Tibial nerve (tissue), 4 donors: ENCODE results near the gene SDHAF2. TPM values are rescaled to one million over a fixed set of nuclear protein-coding genes. Genes with fewer than 3 reads are reported as not detected.
"Not testable (repeated sequence)": the region's sequence is repeated elsewhere in the genome, so short reads cannot be mapped to it uniquely, and the experiment has no call there.

Source experiments
- DNase-seq, 2 donors: peaks; one replicate each; pipeline ENCODE4 v3.0.0-alpha.2; 2019; ENCODE audit warnings: low spot score in 2 of 2
- H3K27ac ChIP-seq, 4 donors: fragments of 200-600 bp; sonication (generic) in 3 of 4; one replicate each; pipeline ENCODE4 v1.5.1; 2017 to 2019; ENCODE audit warnings: mild to moderate bottlenecking in 1 of 4
- H3K27me3 ChIP-seq, 2 donors: fragments of 200-600 bp; sonication (generic) in 1 of 2; one replicate each; pipeline versions ENCODE4 v1.5.1 to v1.6.0; 2017 to 2019
- H3K36me3 ChIP-seq, 3 donors: fragments of 200-600 bp; sonication (generic); one replicate each; pipeline ENCODE4 v1.5.1; 2018 to 2019
- H3K4me1 ChIP-seq, 4 donors: fragments of 200-600 bp; sonication (generic) in 3 of 4; one replicate each; pipeline ENCODE4 v1.5.1; 2017 to 2019
- H3K4me3 ChIP-seq, 4 donors: fragments of 200-600 bp; sonication (generic) in 3 of 4; one replicate each; pipeline ENCODE4 v1.5.1; 2017 to 2019; ENCODE audit warnings: mild to moderate bottlenecking in 1 of 4, moderate library complexity in 1 of 4
- H3K9me3 ChIP-seq, 4 donors: fragments of 200-600 bp; sonication (generic) in 3 of 4; one replicate each; pipeline ENCODE4 v1.5.1; 2017 to 2019
- EP300 ChIP-seq, 2 donors: sonication (generic); formaldehyde crosslinking; IDR thresholded peaks; one replicate each; pipeline ENCODE4 v1.6.1; 2017; ENCODE audit warnings: antibody characterized with exemption in 2 of 2, mild to moderate bottlenecking in 1 of 2
- POLR2A ChIP-seq, 2 donors: fragments of 450-650 bp; IDR thresholded peaks; one replicate each; pipeline ENCODE4 v1.6.1; 2017; ENCODE audit warnings: antibody characterized with exemption in 2 of 2, mild to moderate bottlenecking in 2 of 2, moderate library complexity in 2 of 2
- WGBS, 2 donors: methylation state at CpG; one replicate each; pipeline ENCODE4 v1.1.5; 2018; 5-methylcytosine and 5-hydroxymethylcytosine counted together
- total RNA-seq, 4 donors: library from RNA; depleted of rRNA; stranded (reverse); fragments of >200 nt; gene quantifications; one replicate each; pipeline ENCODE4 v1.1.0, GENCODE V29; 2016
- TF ChIP-seq, protein P1 (sequence below), 5 experiments: fragments of 200-600 bp in 3 of 5; fragments of 450-650 bp in 2 of 5; sonication (generic) in 3 of 5; IDR thresholded peaks; one replicate each; pipeline ENCODE4 v1.5.1; 2016 to 2019; ENCODE audit warnings: antibody characterized with exemption in 5 of 5, mild to moderate bottlenecking in 3 of 5, moderate library complexity in 2 of 5

SDHAF2 gene
- total RNA-seq, 4 donors from 2014 or later, result 26.4 to 88.1 (median 70.3) TPM

DNA sequence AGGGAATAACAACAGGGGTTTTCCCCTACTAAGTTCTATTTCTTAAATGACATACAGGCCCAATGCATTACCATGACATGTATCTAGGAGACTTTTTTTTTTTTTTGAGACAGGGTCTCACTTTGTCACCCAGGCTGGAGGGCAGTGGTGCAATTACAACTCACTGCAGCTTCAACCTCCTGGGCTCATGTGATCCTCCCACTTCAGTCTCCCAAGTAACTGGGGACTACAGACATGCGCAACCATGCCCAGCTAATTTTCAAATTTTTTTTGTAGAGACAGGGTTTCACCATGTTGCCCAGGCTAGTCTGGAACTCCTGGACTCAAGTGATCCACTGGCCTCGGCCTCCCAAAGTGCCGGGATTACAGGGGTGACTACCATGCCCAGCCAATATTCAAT lies 7.7 kb upstream of the SDHAF2 start:
- H3K27ac ChIP-seq, result no peak overlapping the region
- no peaks in the 10 kb centered on the region for H3K9me3 ChIP-seq
- no peak for DNase-seq
- H3K4me1 ChIP-seq, result peaks cover 0 to 33% (median 5%) of the 10 kb centered on the region in 4 donors
- H3K4me3 ChIP-seq, result no peak overlapping the region
- no peaks in the 10 kb centered on the region for H3K27me3 ChIP-seq
- no peak for TF ChIP-seq EP300 (IDR thresholded peaks at IDR 0.05)
- TF ChIP-seq POLR2A (IDR thresholded peaks at IDR 0.05), result no peak
- TF ChIP-seq, protein P1, sequence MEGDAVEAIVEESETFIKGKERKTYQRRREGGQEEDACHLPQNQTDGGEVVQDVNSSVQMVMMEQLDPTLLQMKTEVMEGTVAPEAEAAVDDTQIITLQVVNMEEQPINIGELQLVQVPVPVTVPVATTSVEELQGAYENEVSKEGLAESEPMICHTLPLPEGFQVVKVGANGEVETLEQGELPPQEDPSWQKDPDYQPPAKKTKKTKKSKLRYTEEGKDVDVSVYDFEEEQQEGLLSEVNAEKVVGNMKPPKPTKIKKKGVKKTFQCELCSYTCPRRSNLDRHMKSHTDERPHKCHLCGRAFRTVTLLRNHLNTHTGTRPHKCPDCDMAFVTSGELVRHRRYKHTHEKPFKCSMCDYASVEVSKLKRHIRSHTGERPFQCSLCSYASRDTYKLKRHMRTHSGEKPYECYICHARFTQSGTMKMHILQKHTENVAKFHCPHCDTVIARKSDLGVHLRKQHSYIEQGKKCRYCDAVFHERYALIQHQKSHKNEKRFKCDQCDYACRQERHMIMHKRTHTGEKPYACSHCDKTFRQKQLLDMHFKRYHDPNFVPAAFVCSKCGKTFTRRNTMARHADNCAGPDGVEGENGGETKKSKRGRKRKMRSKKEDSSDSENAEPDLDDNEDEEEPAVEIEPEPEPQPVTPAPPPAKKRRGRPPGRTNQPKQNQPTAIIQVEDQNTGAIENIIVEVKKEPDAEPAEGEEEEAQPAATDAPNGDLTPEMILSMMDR (IDR thresholded peaks at IDR 0.05), result no peak
- peaks cover 0 to 94% (median 39%) of the 10 kb centered on the region in 3 donors for H3K36me3 ChIP-seq
- 85 to 92% methylated on average over 3 of the region's 3 CpGs for WGBS, 2 donors

DNA sequence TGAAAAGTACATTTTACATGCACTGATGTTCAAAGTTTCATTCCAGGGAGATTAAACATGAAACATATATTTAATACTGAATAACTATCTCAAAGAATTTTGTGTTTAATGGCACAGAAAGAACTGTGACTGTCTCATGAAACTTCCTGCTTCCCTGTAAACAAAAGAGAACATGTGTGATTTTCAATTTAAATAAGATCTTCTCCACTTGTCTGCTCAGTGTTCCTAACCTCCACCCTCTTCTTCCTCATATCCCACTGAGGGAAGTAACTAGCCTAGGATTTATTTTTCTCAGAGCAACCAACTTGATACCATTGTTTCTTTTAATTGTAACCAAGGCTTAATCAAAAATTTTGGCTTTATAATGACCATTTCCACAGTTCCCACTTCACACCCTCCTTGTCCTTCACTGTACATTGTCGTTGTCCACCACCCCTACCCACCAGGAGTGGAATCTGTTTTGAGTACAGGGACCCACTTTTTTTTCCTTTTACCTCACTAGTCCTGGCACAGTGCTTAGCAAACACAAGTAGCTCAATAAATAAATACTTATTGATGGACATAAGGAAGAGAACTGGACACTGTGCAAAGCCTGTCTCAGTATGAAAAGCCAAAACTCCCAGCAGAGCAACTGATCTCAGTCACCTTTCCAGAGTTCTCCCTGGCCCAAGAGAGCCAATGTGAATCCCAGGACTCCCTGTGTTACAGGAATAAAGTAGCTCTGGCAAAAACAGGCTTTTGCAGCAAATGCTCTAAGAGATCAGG lies 4.4 kb upstream of the SDHAF2 start:
- WGBS, 2 donors, result 94 to 100% methylated on average over 1 of the region's 1 CpG
- H3K27me3 ChIP-seq, result no peaks in the 10 kb centered on the region
- no peaks in the 10 kb centered on the region for H3K9me3 ChIP-seq
- DNase-seq, result no peak
- H3K4me1 ChIP-seq, result peaks cover 0 to 39% (median 18%) of the 10 kb centered on the region in 4 donors
- H3K36me3 ChIP-seq, result peaks cover 0 to 76% (median 22%) of the 10 kb centered on the region in 3 donors
- H3K27ac ChIP-seq, result no peak overlapping the region
- H3K4me3 ChIP-seq, result no peak overlapping the region
- no peak for TF ChIP-seq EP300 (IDR thresholded peaks at IDR 0.05)
- TF ChIP-seq POLR2A (IDR thresholded peaks at IDR 0.05), result no peak
- TF ChIP-seq, protein P1 (IDR thresholded peaks at IDR 0.05), result no peak

DNA sequence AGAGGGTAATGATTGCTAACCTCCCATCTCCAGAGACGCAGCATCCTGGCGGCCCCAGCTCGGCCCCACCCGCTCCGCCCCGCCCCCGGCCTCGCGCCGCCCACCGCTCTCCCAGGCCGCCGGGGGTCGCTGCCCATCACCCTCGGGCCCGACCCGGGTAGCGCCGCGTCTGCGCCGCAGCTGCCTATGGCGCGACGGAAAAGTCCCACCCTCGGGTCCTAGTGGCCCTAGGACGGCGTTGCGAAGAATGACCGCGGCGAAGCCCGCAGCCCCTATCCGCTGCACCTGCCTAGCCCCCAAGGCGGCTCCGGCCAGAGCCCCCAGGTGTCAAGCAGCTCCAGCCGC lies 606 bp upstream of the SDHAF2 start:
- peaks cover 0 to 49% (median 14%) of the 10 kb centered on the region in 3 donors for H3K36me3 ChIP-seq
- peak in 1 of 2 donors; percentile 28 for DNase-seq
- 1 to 2% methylated on average over 10 to 27 of the region's 37 CpGs for WGBS, 2 donors
- no peak for TF ChIP-seq EP300 (IDR thresholded peaks at IDR 0.05)
- TF ChIP-seq, protein P1 (IDR thresholded peaks at IDR 0.05), result peak in 4 of 5 experiments; percentile 8 to 42 (median 14)
- H3K4me3 ChIP-seq, result peak overlapping the region; percentile 74 to 86 (median 80)
- peak overlapping the region; percentile 91 to 99 (median 98) for H3K27ac ChIP-seq
- H3K27me3 ChIP-seq, result no peaks in the 10 kb centered on the region
- no peaks in the 10 kb centered on the region for H3K9me3 ChIP-seq
- H3K4me1 ChIP-seq, result peaks cover 0 to 65% (median 28%) of the 10 kb centered on the region in 4 donors

DNA sequence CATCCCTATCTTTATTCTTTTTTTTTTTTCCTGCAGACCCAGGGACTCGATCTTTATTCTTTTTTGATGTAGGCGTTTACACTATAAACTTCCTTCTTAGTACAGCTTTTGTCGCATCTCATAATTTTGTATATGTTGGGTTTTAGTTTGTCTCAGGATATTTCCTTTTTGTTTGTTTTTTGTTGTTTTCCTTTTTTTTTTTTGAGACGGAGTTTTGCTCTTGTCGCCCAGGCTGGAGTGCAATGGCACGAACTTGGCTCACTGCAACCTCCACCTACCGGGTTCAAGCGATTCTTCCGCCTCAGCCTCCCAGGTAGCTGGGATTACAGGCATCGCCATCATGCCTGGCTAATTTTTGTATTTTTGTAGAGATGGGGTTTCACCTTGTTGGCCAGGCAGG lies 915 bp downstream of the SDHAF2 start:
- DNase-seq, H3K27me3 ChIP-seq, H3K9me3 ChIP-seq: not testable (repeated sequence)
- 71 to 72% methylated on average over 10 of the region's 10 CpGs for WGBS, 2 donors
- Histone ChIP-seq H3K4me1 (peaks cover 0 to 67% (median 25%) of the 10 kb centered on the region in 4 donors), H3K27ac (peak overlapping the region in 1 of 4 donors; percentile 98), H3K4me3 (peak overlapping the region; percentile 74 to 86 (median 80)), H3K36me3 (peaks cover 0 to 33% (median 0%) of the 10 kb centered on the region in 3 donors)

DNA sequence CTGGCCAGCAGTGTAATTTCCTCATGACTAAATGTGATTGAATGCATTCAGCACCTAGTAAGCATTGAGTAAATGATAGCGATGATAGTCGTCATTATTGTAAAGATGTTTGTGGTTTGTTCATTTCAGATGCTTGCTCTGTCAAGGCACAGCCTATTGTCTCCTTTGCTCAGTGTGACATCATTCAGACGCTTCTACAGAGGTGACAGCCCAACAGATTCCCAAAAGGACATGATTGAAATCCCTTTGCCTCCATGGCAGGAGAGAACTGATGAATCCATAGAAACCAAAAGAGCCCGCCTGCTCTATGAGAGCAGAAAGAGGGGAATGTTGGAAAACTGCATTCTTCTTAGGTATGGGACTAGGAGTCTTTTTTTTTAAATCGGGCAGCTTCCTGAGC lies 7.6 kb downstream of the SDHAF2 start:
- no peaks in the 10 kb centered on the region for H3K9me3 ChIP-seq
- no peak overlapping the region for H3K4me3 ChIP-seq
- no peak for DNase-seq
- H3K36me3 ChIP-seq, result peaks cover 3 to 63% (median 24%) of the 10 kb centered on the region in 3 donors
- H3K4me1 ChIP-seq, result peaks cover 0 to 31% (median 0%) of the 10 kb centered on the region in 4 donors
- H3K27ac ChIP-seq, result no peak overlapping the region
- H3K27me3 ChIP-seq, result no peaks in the 10 kb centered on the region
- WGBS, 2 donors, result 93 to 96% methylated on average over 5 of the region's 5 CpGs
- TF ChIP-seq POLR2A (IDR thresholded peaks at IDR 0.05) (no peak), EP300 (IDR thresholded peaks at IDR 0.05) (no peak)
- TF ChIP-seq, protein P1 (IDR thresholded peaks at IDR 0.05), result no peak
